HG02623 (cell line): ENCODE measurements around the gene MYO18B.
"Not testable (repeated sequence)": the region's sequence is repeated elsewhere in the genome, so short reads cannot be mapped to it uniquely, and the experiment has no call there.

Experiments used
- ATAC-seq: cut with Tn5 transposase; IDR thresholded peaks from one replicate; pipeline ENCODE4 v1.9.1; 2021; ENCODE audit warnings: moderate library complexity; ENCODE audit not compliant: unreplicated experiment

MYO18B gene

DNA sequence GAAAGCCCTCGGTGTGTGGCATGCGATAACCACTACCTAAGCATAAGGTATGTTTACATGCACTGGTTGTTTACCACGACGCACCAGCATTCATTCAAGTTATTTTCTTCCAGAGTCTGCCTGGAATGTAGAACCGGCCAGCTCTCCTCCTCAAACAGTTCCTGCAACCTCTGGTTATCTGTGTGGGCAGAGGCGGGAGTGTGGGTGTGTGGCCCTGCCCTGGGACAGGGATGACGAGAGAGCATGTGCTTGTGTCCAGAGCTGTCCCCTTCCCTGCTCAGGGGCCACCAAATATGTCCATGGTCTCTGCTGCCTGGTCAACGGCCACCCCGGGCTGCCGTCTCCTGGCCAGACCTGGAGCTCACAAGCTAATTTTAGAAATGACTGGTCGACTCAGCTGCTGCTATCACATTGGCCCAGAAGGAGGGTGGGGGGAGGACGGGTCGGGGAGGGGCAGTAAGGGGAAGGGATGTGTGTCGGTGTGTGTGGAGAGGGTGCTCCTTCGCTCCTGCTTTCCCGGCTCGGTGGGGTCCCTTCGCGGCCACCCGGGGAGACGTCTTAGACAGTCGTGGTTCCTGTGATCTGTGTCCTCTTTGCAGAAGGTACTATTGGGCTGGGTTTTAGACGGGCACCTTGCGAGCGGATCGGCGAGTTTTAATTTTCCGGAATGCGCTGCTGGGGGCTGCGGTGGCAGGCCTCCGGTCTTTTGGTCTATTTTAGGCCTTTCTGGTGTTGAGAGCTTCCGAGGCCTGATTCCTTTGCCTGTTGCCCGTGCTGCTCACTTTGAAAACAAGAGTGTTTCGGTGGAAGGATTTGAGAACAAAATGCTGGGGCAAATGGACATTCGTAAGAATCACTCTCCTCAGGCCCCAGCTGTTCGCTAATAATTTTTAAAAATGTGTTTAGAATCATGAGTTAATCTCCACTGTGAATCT is at the start of gene MYO18B:
TSS of gene MYO18B (plus strand) at position 497 of the 935 bp plus-strand sequence. CDS start 18,905 bp downstream, outside the sequence.
- ATAC-seq: no peak

GRCh38 chr22:25692397-25693267 is 49.4 kb upstream of the MYO18B start:
- ATAC-seq: no peak

DNA sequence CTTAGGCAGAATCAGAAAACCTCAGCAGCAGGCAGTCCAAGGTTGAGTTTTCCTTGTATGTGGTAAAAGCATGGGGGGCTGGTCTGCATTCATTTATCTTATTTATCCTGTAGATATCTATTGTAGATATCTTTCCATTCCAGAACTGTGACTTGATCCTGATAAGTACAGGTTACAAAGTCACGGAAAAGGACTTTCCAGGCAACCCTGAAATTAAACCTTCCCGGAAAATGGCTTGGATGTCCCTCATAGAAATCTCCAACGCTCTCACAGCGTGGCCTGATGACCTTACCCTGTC is 48.8 kb upstream of the MYO18B start:
- ATAC-seq: no peak

DNA sequence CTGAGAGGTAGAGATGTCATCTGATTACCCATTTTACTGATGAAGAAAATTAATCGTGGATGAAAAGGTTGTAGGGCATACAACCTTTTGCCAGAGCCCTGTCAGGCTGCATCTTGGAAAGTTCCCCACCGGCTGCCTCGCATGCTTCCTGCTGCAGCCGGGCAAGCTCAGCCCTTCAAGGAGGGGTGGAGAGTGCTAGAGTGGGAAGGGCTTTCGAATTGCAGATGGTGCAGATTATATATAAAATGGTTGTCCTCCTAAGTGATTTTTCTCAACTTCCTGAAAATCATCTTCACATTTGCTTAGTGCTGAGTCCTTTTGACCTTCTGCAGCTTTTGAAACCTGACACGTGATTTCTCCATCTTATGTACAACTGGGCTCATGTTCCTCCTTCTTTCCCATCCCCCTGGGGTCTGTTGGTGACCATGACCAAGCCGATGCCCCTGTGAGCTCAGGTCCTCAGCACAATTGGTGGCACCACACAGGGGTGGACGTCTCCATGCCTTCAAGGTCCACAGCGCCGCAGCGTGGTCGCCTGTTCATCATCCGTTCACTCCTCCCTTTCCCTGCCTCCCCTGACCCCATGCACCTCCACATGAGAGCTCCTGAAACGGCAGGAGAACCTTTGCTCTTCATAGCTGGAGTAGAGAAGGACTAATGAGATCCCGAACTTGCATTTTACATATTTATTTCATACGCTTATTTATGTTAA is 47.6 kb upstream of the MYO18B start:
- ATAC-seq: no peak

DNA sequence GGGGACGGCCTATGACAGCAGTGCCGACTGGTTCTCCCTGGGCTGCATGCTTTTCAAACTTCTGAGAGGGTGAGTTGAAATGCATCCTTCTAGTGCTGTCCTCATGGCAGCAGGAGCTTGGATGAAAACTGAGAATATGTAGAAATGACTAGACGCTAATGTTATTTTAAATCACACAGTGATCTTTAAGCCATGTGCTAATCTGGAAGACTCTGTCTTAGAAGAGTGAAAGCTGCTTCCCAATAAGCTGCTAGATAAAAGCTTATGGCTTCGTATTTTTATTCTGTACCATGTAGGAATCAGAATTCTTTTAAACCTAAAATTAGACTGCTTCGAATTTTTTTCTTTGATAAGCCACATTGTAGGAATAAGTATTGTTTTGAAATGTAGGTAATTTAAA is 46.8 kb upstream of the MYO18B start:
- ATAC-seq: no peak

DNA sequence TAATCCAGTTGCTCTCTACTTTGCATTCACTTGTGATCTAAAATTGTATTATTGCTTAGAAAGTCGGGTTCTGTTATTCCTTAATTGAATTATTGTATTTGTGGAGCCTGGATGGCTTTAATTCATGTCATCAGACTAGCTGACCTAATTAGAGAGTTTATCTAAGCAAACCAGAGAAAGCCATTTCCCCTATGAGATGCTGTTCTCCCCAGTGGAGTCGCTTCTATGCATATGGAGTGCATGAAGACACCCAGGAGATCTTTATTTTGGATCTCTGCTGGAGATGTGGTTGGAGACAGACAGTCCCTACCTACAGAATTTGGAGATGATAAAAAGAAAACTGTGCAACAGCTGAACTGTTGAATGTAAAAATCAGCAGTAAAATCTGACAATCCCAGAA is 45.2 kb upstream of the MYO18B start:
- ATAC-seq: no peak

- ATAC-seq: no peak
Observed at GRCh38 chr22:25697181-25697664, 44.8 kb upstream of the MYO18B start.

GRCh38 chr22:25697978-25698377 is 44.0 kb upstream of the MYO18B start:
- ATAC-seq: no peak

DNA sequence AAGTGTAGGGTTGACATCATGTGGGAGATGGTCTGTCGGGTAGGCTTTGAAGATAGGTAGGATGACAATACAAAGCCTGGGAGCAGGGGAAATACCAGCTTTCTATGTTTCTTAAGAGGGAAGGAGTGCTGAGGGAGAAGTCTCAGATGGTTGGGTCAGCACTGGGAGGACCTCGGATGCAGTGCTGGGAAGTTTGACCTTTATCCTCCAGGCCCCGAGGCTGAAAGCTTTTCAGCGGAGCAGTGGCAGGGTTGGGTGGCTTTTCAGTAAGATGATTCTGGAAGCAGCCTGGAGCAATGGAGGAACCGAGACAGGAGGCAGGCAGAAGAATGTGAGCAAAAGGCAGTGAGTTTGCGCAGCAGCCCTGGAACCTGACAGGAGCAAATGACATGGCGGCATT is 43.5 kb upstream of the MYO18B start:
- no peak for ATAC-seq

DNA sequence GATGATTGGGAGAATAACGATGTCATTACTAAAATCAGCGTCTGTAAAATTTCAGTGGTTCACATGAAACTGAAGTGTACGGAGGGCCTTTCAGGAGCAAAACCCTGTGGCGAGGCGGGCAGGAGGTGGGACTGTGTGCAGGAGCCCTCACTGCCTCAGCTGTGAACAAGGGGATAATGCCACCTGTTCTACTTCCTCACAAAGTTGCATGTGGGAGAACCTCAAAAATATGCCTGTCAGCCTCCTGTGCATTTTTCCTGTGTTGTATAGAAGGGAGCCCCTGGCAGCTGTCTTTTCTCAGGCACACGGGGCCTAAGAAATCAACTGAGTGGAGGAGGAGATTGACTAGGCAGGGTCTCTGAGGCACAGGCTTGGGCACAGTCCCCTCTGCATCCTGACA is 43.0 kb upstream of the MYO18B start:
- no peak for ATAC-seq

- no peak for ATAC-seq
Observed at GRCh38 chr22:25701056-25701780, 40.8 kb upstream of the MYO18B start.

DNA sequence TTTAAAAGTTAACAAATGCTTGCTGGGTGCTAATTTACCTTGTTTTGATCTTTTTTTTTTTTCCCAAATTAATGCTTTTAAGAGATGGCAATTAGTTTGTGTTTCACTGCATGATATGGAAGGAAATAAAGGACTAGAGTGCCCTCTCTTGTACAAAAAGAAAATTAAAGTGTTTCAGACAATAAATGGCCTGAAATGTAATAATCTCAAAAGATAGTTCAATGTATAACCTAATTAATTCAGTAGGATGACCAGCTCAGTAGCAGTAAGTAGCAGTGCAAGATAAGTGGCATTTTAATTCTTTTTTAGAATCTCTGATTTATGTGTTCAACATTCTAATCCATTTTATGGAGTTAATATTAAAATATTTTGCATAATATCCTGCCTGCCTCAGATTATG is 39.9 kb upstream of the MYO18B start:
- ATAC-seq: no peak

DNA sequence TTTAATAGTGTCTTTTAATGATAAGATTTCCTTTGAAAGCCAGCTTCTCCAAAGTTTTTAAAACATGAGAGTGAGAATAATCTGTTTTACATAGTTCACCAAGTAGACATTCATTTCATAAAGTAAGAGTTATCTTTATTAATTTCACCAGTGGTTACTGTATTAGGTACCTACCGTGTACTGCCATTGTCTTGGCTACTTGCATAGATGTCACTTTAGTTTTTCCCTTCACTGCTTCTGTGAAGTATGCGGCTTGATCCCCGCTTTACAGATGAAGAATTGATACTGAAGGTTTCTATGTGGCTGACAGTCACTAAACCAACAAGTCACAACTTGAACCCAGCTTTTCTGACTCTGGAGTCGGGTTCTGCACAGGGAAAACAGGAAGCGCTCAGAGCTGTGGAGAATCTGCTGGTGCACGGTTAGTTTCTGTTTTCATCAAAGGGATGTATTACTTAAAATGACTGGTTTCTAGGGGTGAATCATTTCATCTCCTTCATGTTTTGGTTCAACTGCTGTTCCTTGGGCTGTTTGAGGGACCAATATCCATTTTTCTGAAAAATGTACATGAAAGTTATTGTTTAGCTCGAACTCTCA is 39.3 kb upstream of the MYO18B start:
- no peak for ATAC-seq

DNA sequence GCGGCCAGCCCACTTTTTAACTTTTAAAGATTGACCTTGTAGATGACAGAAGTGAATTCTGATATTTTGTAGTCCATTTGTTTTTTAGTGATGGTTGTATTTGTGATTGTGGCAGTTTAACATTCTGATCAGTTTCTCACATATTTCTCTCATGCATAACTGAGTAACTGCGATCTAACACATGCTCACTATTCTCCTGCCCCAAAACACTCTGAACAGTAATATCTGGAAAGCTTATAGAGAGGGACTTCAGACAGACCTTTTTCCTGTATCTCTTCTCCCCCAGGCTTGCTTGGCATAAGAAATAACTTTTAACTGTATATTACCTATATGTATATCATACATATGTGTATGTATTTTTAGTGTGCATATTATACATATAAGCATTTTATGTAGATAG is 37.3 kb upstream of the MYO18B start:
- no peak for ATAC-seq

DNA sequence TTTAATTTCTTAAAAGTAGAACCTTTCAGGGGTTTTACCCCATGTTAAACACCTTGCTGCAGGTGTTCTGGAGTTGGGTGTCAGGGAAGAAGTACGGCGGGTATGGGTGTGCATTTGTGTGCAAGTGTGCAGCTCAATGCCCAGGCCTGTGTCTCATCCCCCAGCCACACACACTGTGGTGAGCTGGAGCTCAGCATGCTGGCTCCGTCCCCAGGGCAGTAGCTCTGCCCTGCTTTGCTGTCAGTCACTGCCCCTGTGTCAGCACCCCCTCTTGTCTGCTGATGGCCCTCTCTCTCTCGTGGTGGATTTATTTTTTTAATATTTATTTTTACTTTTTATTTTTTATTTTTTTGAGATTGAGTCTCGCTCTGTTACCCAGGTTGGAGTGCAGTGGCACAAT is 35.8 kb upstream of the MYO18B start:
- ATAC-seq: no peak

DNA sequence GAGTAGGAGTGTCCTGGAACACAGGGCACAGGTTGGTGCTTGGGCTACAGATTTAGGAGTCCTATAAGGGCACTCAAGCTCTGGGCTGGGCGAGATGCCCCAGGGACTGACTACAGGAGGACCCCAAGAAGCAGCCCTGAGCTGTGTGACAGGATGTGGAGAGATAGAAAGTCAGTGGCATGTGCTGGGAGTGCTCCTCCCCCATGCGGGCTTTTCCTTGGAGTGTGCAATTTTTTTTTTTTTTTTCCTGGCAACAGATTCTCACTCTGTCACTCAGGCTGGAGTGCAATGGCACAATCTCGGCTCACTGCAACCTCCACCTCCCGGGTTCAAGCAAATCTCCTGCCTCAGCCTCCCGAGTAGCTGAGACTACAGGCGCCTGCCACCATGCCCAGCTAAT is 33.6 kb upstream of the MYO18B start:
- not testable (repeated sequence) for ATAC-seq

GRCh38 chr22:25709758-25710157 is 32.2 kb upstream of the MYO18B start:
- ATAC-seq: no peak

DNA sequence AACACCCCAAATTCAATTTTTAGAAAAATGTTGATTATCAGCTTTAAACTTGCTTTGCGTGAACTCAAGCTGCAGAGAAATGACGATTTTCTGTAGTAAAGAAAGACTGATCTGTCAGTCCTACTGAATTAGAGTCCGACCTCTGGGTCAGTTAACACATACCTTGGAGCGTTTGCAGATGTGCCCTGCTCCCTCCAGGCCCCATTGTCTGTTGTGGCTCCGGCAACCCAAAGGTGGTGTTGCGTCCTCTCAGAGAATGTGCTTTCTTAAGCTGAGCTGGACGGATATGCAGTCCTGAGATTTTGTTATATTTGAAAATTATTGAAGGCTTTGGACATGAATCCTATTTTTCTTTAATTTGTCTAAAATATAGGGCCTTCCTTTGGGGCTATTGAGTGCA is 31.5 kb upstream of the MYO18B start:
- no peak for ATAC-seq

- no peak for ATAC-seq
Observed at GRCh38 chr22:25711491-25711890, 30.5 kb upstream of the MYO18B start.
